Stimulated activated effector memory CD8-positive, alpha-beta T cell treated with anti-CD3 and anti-CD28 coated beads, Interleukin-12 subunit alpha, Interleukin-12 subunit beta, amount 100 ng/mL, for 72 hours (primary cell): ENCODE measurements around the gene GXYLT1.
"Not testable (repeated sequence)": the region's sequence is repeated elsewhere in the genome, so short reads cannot be mapped to it uniquely, and the experiment has no call there.

Experiments used
- ATAC-seq: fragments of 150-1000 bp; cut with Tn5 transposase; 2 replicates; pipeline ENCODE4 v1.10.0; 2021
- DNase-seq, 2 donors: peaks; one replicate each; pipeline ENCODE4 v3.0.0; 2021 to 2022; ENCODE audit warnings: low spot score in 2 of 2
- H3K27ac Mint-ChIP-seq: one replicate; pipeline ENCODE4 v1.8.0; 2022; ENCODE audit warnings: mild to moderate bottlenecking, mixed read lengths
- H3K36me3 Mint-ChIP-seq: one replicate; pipeline ENCODE4 v1.8.0; 2022; ENCODE audit warnings: mild to moderate bottlenecking, mixed read lengths
- H3K4me1 Mint-ChIP-seq: one replicate; pipeline ENCODE4 v1.8.0; 2022; ENCODE audit warnings: mixed read lengths
- H3K4me3 Mint-ChIP-seq: one replicate; pipeline ENCODE4 v1.8.0; 2022; ENCODE audit warnings: mild to moderate bottlenecking, mixed read lengths
- H3K9me3 Mint-ChIP-seq: one replicate; pipeline ENCODE4 v1.8.0; 2022; ENCODE audit warnings: mixed read lengths

GXYLT1 gene

GRCh38 chr12:42128327-42128726, 16.3 kb downstream of the GXYLT1 start:
- ATAC-seq (peak; percentile 59), DNase-seq (no peak)
- Mint-ChIP-seq H3K4me1 (peaks cover 18% of the 10 kb centered on the region), H3K36me3 (no peaks in the 10 kb centered on the region), H3K9me3 (no peaks in the 10 kb centered on the region), H3K27ac (no peak overlapping the region), H3K4me3 (no peak overlapping the region)

- no peaks in the 10 kb centered on the region for H3K9me3 Mint-ChIP-seq
- H3K4me1 Mint-ChIP-seq = peaks cover 16% of the 10 kb centered on the region
- no peak overlapping the region for H3K27ac Mint-ChIP-seq
- ATAC-seq (peak; percentile 54), DNase-seq (no peak)
- H3K4me3 Mint-ChIP-seq = no peak overlapping the region
- no peaks in the 10 kb centered on the region for H3K36me3 Mint-ChIP-seq
These were observed 17.7 kb downstream of the GXYLT1 start for GRCh38 chr12:42126963-42127362.

DNA sequence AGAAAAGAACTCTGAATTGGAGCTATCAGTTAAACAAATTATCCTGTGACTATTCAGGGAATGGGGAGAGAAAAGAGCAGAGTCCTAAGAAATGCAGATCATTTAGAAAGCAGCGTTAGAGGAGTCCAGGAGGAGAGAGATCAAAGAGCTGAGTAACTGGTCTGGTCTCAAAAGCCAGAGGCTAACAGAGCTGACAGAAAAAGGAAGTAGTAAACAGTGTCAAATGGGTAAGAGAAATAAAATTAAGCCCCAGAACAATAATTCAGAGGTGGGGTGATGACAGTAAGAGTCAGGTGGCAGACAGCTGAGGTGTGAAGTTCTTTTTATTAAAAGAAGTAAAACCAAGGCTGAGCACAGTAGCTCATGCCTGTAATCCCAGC, 19.3 kb downstream of the GXYLT1 start:
- no peaks in the 10 kb centered on the region for H3K9me3 Mint-ChIP-seq
- no peak for DNase-seq
- no peak overlapping the region for H3K27ac Mint-ChIP-seq
- no peak overlapping the region for H3K4me3 Mint-ChIP-seq
- peaks cover 15% of the 10 kb centered on the region for H3K4me1 Mint-ChIP-seq
- no peak for ATAC-seq
- no peaks in the 10 kb centered on the region for H3K36me3 Mint-ChIP-seq

- H3K36me3 Mint-ChIP-seq = no peaks in the 10 kb centered on the region
- ATAC-seq = no peak
These were observed 19.8 kb downstream of the GXYLT1 start for GRCh38 chr12:42124764-42125387.

DNA sequence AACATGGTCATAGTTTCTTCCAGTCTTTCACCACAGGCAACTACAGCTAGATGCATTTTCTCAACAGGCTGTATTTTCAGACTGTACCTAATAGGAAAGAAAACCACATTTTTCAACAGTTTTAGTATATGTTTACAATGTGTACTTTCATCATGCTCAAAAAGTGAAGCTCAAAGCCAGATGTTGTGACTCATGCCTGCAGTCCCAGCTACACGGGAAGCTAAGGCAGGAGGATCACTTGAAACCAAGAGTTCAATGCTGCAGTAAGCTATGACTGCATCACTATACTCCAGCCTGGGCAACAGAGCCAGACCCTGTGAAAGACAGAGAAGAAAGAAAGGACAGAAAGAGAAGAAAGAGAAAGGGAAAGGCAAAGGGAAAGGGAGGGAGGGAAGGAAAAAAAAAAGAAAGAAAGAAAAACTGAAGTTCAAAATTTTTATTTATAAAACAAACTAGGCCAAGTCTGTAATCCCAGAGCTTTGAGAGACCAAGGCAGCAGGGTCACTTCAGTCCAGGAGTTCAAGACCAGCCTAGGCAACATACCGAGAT, 25.5 kb downstream of the GXYLT1 start:
- peaks cover 28% of the 10 kb centered on the region for H3K4me1 Mint-ChIP-seq
- H3K27ac Mint-ChIP-seq = peak overlapping the region; percentile 3
- H3K36me3 Mint-ChIP-seq = peaks cover 12% of the 10 kb centered on the region
- H3K4me3 Mint-ChIP-seq = no peak overlapping the region
- ATAC-seq = peak; percentile 74
- DNase-seq = no peak
- H3K9me3 Mint-ChIP-seq = peaks cover 2% of the 10 kb centered on the region

More at GRCh38 chr12:42124764-42125387, 19.8 kb downstream of the GXYLT1 start:
- H3K9me3 Mint-ChIP-seq = no peaks in the 10 kb centered on the region
- H3K27ac Mint-ChIP-seq = no peak overlapping the region
- H3K4me3 Mint-ChIP-seq = no peak overlapping the region
- H3K4me1 Mint-ChIP-seq = peaks cover 20% of the 10 kb centered on the region
- no peak for DNase-seq

DNA sequence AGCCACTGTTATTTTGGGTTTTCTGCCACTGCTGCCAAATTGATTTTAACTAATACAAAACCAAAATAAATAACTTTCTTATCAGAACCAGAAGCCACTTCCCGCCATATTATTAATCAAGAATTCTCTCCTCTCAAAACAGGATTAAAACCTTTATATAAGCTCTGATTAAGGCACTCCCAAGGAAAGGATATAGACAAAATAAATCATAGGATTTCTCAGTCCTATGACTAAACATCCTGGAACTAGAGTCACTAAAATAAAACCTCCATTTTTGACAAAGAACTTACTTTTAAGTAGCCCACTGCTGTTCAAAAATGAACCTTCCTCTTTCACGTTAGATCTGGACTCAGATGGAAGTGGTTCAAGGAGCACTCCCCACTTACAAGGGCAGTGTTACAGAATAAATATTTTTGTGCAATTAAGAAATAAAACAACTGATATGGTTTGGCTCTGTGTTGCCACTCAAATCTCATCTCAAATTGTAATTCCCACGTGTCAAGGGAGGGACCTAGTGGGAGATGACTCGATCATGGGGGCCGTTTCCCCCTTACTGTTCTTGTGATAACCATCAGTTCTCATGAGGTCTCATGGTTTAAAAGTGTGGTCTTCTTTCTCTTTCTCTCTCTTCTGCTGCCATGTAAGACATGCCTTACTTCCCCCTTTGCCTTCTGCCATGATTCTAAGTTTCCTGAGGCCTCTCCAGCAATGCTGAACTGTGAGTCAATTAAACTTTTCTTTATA, 26.4 kb downstream of the GXYLT1 start:
- no peak for ATAC-seq
- H3K27ac Mint-ChIP-seq = no peak overlapping the region
- DNase-seq = no peak

DNA sequence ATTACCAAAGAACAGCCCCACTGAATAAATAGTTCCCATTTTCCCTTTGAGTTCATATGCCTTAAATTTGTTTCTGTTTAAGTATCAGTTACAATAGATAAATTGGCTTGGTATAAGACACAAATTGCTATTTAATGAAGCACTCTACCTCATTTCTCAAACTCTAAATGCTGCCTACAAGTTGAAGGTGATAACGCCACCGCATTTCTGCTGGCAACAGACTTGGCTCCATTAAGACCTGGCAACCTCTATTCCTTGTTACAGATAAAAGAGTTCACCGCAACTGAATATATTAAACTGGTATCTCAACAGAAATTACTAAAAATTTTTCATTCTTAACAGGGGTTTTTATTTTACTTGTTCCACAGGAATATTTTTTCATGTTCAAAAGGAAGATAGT, 35.6 kb downstream of the GXYLT1 start:
- H3K4me3 Mint-ChIP-seq = no peak overlapping the region
- no peaks in the 10 kb centered on the region for H3K4me1 Mint-ChIP-seq
- ATAC-seq (no peak), DNase-seq (no peak)
- peaks cover 2% of the 10 kb centered on the region for H3K9me3 Mint-ChIP-seq
- H3K27ac Mint-ChIP-seq = no peak overlapping the region
- H3K36me3 Mint-ChIP-seq = peaks cover 35% of the 10 kb centered on the region

More for the DNA sequence above, 26.4 kb downstream of the GXYLT1 start:
- peaks cover 28% of the 10 kb centered on the region for H3K4me1 Mint-ChIP-seq
- no peak overlapping the region for H3K4me3 Mint-ChIP-seq
- peaks cover 5% of the 10 kb centered on the region for H3K9me3 Mint-ChIP-seq
- peaks cover 15% of the 10 kb centered on the region for H3K36me3 Mint-ChIP-seq

GRCh38 chr12:42106791-42107190, 37.9 kb downstream of the GXYLT1 start:
- H3K27ac Mint-ChIP-seq, H3K4me1 Mint-ChIP-seq: not testable (repeated sequence)
- H3K36me3 Mint-ChIP-seq = peaks cover 35% of the 10 kb centered on the region

DNA sequence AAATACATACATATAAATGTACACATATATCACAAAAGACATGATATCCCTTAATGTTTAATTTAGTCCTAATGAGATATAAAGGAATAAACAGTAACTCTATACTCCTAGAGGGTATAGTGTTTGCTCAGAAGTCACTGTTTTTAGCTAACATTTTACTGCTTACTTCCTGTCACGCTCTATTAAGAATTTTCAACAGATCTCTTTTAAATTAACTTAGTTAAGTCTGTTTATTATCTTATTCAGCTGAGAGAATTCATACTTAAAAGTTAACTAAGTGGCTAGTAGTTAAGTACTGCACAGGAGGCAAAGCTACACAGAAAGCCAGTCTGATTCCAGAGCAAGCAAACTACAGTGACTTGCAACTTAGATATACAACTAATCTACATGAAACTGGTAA, 39.9 kb downstream of the GXYLT1 start:
- H3K9me3 Mint-ChIP-seq = no peaks in the 10 kb centered on the region
- DNase-seq = no peak
- peak overlapping the region; percentile 13 for H3K27ac Mint-ChIP-seq
- H3K36me3 Mint-ChIP-seq = peaks cover 26% of the 10 kb centered on the region
- H3K4me3 Mint-ChIP-seq = no peak overlapping the region
- ATAC-seq = no peak
- no peaks in the 10 kb centered on the region for H3K4me1 Mint-ChIP-seq

More at GRCh38 chr12:42106791-42107190, 37.9 kb downstream of the GXYLT1 start:
- not testable (repeated sequence) for ATAC-seq, H3K9me3 Mint-ChIP-seq, DNase-seq, H3K4me3 Mint-ChIP-seq

- Mint-ChIP-seq H3K36me3 (peaks cover 19% of the 10 kb centered on the region), H3K4me1 (no peaks in the 10 kb centered on the region), H3K27ac (no peak overlapping the region), H3K4me3 (no peak overlapping the region), H3K9me3 (no peaks in the 10 kb centered on the region)
- no peak for ATAC-seq
- DNase-seq = no peak
These were observed 40.6 kb downstream of the GXYLT1 start for GRCh38 chr12:42104087-42104486.

DNA sequence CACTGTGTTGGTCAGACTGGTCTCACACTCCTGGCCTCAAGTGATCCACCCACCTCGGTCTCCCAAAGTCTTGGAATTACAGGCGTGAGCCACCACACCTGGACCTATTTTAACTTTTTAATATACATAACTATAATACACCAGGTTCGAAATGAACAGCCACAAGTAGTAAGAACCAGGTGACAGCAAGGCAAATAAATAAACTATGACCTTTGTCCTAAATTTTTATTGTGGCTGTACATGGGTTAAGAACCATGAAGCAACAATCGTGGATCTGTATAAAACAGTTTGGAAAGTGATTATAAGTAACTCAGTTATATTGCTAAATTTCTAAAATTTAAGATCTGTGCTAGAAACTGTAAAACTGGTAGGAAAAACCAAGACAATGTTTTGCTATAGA, 41.5 kb downstream of the GXYLT1 start:
- no peaks in the 10 kb centered on the region for H3K9me3 Mint-ChIP-seq
- peaks cover 5% of the 10 kb centered on the region for H3K4me1 Mint-ChIP-seq
- H3K36me3 Mint-ChIP-seq = peaks cover 13% of the 10 kb centered on the region
- H3K27ac Mint-ChIP-seq = no peak overlapping the region
- ATAC-seq (no peak), DNase-seq (no peak)
- H3K4me3 Mint-ChIP-seq = no peak overlapping the region

DNA sequence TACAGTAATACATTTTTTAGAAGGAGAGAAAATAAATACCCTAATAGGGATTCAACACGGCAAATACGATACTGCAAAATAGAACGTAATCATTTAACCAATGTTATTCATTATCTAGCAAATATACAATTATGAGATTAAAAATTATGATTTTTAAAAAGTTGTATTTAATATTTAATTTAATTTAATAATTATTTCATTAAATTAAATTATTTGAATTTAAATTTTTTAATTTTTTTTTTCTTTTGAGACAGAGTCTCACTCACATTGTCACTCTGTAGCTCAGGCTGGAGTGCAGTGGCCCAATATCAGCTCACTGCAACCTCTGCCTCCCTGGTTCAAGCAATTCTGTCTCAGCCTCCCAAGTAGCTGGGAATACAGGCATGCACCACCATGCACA, 42.0 kb downstream of the GXYLT1 start:
- DNase-seq (no peak), ATAC-seq (no peak)
- Mint-ChIP-seq H3K4me1 (peaks cover 10% of the 10 kb centered on the region), H3K9me3 (no peaks in the 10 kb centered on the region), H3K36me3 (peaks cover 12% of the 10 kb centered on the region), H3K4me3 (no peak overlapping the region), H3K27ac (no peak overlapping the region)

DNA sequence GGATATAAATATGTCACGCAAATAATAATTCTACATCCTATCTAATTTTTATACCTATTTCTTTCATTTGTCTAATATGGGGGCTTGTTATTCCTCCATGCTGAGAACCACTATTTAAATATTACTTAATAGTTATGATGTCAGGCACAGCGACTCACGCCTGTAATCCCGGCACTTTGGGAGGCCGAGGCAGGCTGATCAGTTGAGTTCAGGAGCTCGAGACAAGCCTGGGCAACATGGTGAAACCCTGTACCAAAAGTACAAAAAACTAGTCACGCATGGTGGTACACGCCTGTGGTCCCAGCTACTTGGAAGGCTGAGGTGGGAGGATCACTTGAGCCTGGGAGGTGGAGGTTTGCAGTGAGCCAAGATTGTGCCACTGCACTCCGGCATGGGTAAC, 45.2 kb downstream of the GXYLT1 start:
- Mint-ChIP-seq H3K27ac (no peak overlapping the region), H3K9me3 (no peaks in the 10 kb centered on the region), H3K4me1 (peaks cover 32% of the 10 kb centered on the region), H3K36me3 (peaks cover 15% of the 10 kb centered on the region), H3K4me3 (no peak overlapping the region)
- no peak for ATAC-seq
- DNase-seq = no peak

DNA sequence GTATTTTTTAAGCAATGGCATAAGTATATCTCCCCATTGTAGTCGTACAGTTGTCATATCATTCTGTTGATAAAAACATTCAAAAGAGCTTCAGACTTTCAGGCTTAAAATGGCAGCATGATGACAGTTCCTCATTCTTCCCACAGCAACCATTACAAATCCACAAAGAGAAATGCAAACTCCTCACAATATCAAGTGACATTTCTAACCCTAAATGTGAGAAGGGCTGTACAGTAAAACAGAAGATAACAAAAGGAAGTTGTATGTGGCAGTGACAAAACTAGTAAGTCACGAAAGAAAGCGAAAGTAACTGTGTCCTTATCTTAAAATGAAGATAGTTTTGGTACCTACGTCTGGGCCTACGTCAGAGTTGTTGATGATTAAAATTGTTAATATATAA, 46.7 kb downstream of the GXYLT1 start:
- Mint-ChIP-seq H3K4me1 (peaks cover 32% of the 10 kb centered on the region), H3K9me3 (no peaks in the 10 kb centered on the region), H3K36me3 (peaks cover 9% of the 10 kb centered on the region), H3K4me3 (peak overlapping the region; percentile 56), H3K27ac (peak overlapping the region; percentile 78)
- peak; percentile 89 for ATAC-seq
- DNase-seq = no peak

GRCh38 chr12:42094277-42094676, 50.4 kb downstream of the GXYLT1 start:
- Mint-ChIP-seq H3K9me3 (no peaks in the 10 kb centered on the region), H3K4me1 (peaks cover 41% of the 10 kb centered on the region), H3K4me3 (peak overlapping the region; percentile 26), H3K27ac (no peak overlapping the region), H3K36me3 (peaks cover 21% of the 10 kb centered on the region)
- peak; percentile 92 for ATAC-seq
- DNase-seq = peak in 1 of 2 donors; percentile 57

DNA sequence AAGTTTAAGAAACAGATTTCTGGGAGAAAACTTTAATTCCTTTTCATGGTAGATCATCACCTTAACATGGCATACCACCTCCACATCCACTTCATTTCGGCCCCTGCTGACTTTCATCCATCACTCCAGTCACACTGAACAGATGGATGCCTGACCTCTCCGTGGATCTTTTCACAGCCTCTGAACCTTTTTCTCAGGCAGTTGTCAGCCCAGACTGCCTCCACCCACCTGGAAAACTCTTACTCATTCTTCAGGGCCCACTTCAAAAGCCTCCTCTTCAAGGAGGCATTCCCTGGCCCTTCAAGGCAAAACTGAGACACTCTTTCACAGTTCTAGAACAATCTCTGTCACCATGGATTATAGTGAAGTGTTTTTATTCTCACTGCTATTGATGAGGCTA, 52.9 kb downstream of the GXYLT1 start:
- peaks cover 31% of the 10 kb centered on the region for H3K36me3 Mint-ChIP-seq
- DNase-seq (no peak), ATAC-seq (no peak)
- no peaks in the 10 kb centered on the region for H3K9me3 Mint-ChIP-seq
- H3K27ac Mint-ChIP-seq = no peak overlapping the region
- no peak overlapping the region for H3K4me3 Mint-ChIP-seq
- H3K4me1 Mint-ChIP-seq = peaks cover 24% of the 10 kb centered on the region
